H1 (cell line): ENCODE measurements around the gene KEL. TPM values are rescaled to one million over a fixed set of nuclear protein-coding genes. Genes with fewer than 3 reads are reported as not detected.

Source experiments
- POU5F1 ChIP-seq: IDR thresholded peaks from 2 replicates; pipeline ENCODE4 v1.6.1; 2011; ENCODE audit warnings: low read depth, mild to moderate bottlenecking, low read length, moderate library complexity
- polyA plus RNA-seq, 7 experiments: library from polyadenylated mRNA; depleted of rRNA in 3 of 7; stranded (reverse) in 5 of 7; unstranded in 2 of 7; fragments of >200 nt in 5 of 7; fragments of 200-250 nt in 2 of 7; gene quantifications; 1 replicate in 5 of 7; 2 replicates in 1 of 7; 4 replicates in 1 of 7; pipeline versions ENCODE4 v1.2.1 to v1.2.3, GENCODE V29; 2011 to 2013; ENCODE audit warnings: missing spikeins in 2 of 7, mixed read lengths in 2 of 7
- total RNA-seq: library from RNA; stranded (reverse); fragmentation: NEBNext Ultra II Directional; extraction: Animal tissue kit (Norgen Biotek cat#: 25700); gene quantifications from 2 replicates; pipeline ENCODE4 v1.2.1, GENCODE V29; 2021

KEL gene
- total and polyA plus RNA-seq, 2 of the 8 experiments (the other 6 are each of a cell fraction or from before 2014, with no cell fraction given), result 1.8 to 1.9 TPM

- TF ChIP-seq POU5F1, result no peak
Observed at GRCh38 chr7:142932386-142933091, 29.6 kb downstream of the KEL start (continued).
